Measurements from ENCODE around the gene BTRC.

- TF ChIP-seq EZH2phosphoT487 (conservative IDR thresholded peaks at IDR 0.05; ENCODE audit: low read length) (no peak), CTCF (IDR thresholded peaks at IDR 0.05; ENCODE audit: insufficient read depth, low read length, poor library complexity, severe bottlenecking) (no peak)
Observed at GRCh38 chr10:101351017-101351416, 2.9 kb upstream of the BTRC start.
